Mesodermal cell (in vitro differentiated cells): ENCODE data around the gene MAD1L1.

Experiments used
- H3K27ac ChIP-seq: 2 replicates; pipeline ENCODE4 v1.7.0; 2013; ENCODE audit warnings: mild to moderate bottlenecking, low read depth, low read length, moderate library complexity; ENCODE audit not compliant: severe bottlenecking
- H3K36me3 ChIP-seq: 2 replicates; pipeline ENCODE4 v1.7.1; 2013; ENCODE audit warnings: mild to moderate bottlenecking, low read length, moderate library complexity; ENCODE audit not compliant: control insufficient read depth, insufficient read depth
- H3K4me1 ChIP-seq: one replicate; pipeline ENCODE4 v1.7.1; 2013; ENCODE audit warnings: mild to moderate bottlenecking, low read length; ENCODE audit not compliant: insufficient read depth, control insufficient read depth, poor library complexity, severe bottlenecking
- H3K4me3 ChIP-seq: 2 replicates; pipeline ENCODE4 v1.7.0; 2013; ENCODE audit warnings: low read length, control low read depth, mild to moderate bottlenecking; ENCODE audit not compliant: insufficient read depth, poor library complexity, severe bottlenecking; ENCODE audit errors: extremely low read depth
- H3K9me3 ChIP-seq: 2 replicates; pipeline ENCODE4 v1.7.1; 2013; ENCODE audit warnings: mild to moderate bottlenecking, low read length, moderate library complexity; ENCODE audit not compliant: control insufficient read depth
- WGBS, 2 experiments: methylation state at CpG; one replicate each; pipeline ENCODE4 v1.1.5; 2013; ENCODE audit warnings: missing lambda C conversion rate in 2 of 2; ENCODE audit not compliant: insufficient coverage in 2 of 2; 5-methylcytosine and 5-hydroxymethylcytosine counted together

The MAD1L1 gene

DNA sequence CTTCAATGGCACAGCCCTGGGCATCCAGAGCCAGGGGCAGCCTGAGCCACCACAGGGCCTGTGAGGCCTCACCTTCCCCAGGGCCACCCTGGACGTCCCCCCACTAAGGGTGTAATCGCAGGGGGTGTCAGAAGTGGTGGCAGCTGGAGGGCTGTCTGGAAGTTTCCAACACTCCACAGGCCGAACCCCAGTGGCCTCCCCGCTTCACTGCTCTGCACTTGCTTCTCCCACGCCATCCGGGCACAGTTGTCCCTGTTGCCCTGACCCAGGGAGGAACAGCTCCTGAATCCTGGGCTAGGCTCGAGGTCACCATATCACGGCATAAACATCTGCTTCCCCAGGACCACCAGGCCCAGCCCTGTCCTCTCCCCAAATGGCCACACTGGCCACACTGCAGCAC lies 276.6 kb downstream of the MAD1L1 start:
- no peaks in the 10 kb centered on the region for H3K9me3 ChIP-seq
- H3K36me3 ChIP-seq = peaks cover 19% of the 10 kb centered on the region
- H3K27ac ChIP-seq = no peak overlapping the region
- H3K4me3 ChIP-seq = no peak overlapping the region
- H3K4me1 ChIP-seq = no peaks in the 10 kb centered on the region
- 98% methylated on average over 6 to 8 of the region's 8 CpGs for WGBS, 2 experiments

DNA sequence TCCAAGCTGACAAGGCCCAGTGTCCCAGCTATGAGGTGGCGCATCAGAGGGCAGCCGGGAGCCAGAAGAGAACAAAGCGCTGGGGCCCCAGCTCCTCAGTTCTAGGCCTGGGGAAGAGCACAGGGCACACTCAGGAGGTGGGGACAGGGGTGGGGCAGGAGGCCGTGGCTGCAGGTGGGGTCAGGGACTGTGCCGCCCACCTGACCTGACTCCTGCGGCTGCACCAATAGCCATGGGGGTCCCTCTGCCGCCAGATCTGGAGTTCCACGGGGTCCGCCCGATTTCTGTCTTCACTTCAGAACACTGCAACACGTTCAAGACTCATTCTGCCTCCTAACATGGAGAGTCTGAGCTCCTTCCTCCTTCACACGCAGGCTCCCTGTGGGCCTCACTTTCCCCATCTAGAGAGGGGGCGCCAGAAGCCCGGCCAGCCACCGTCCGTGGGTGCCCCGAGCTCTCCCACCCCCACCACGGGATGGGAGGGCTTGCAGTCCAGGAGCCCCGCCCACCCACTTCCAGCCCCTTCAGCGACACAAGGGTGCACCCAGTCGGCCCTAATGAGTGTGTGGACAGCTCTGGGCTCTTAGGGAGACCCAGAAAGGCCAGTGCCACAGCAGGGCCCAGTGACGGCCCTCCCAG lies 278.3 kb downstream of the MAD1L1 start:
- Histone ChIP-seq H3K27ac (no peak overlapping the region), H3K9me3 (no peaks in the 10 kb centered on the region), H3K36me3 (peaks cover 19% of the 10 kb centered on the region), H3K4me3 (no peak overlapping the region), H3K4me1 (no peaks in the 10 kb centered on the region)
- 92 to 96% methylated on average over 7 to 19 of the region's 22 CpGs for WGBS, 2 experiments

DNA sequence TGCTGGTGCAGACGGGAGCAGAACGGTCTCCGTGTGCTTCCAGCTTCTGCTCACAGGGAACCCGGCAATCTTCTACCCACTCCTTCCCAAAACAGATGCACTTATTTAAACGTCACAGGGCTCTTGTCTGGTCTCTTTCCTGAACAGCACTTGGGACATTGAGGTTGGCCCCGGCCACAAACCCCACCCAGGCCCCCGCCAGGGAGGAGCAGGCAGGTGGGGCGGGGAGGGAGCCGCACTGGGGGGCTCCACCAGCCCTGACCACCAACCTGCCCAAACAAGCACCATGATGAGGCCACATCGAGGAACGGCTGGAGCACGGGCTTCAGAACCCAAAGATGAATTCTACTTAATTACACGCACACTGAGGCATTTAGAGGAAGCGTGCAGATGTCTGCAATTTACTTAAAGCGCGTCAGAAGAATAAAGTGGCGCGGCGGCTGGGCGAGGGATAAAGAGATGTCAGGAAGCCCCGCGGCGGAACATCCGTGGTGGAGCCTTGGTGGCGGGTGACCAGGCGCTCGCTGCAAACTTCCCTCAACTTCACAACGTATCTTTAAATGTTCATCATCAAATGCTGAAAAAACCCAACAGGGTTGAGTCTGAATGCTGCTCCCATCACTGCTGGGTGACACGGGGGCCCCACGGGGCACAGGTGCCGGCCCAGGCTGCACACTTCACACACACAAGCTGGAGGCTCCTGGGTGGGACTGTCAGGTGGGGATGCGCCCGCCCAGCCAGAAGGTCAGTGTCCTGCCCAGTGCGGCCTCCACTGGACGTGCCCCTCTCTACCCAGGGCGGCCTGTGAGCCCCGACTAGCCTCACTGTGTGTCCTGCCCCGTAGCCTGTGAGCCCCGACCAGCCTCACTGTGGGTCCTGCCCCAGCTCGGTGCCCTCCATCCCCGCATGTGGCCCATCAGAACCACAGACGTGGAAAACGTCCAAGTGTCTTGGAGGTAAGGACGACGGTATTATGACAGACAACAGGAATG lies 279.2 kb downstream of the MAD1L1 start:
- no peak overlapping the region for H3K27ac ChIP-seq
- 92 to 94% methylated on average over 43 to 44 of the region's 45 CpGs for WGBS, 2 experiments
- H3K36me3 ChIP-seq = peaks cover 19% of the 10 kb centered on the region
- H3K9me3 ChIP-seq = no peaks in the 10 kb centered on the region
- no peak overlapping the region for H3K4me3 ChIP-seq
- H3K4me1 ChIP-seq = no peaks in the 10 kb centered on the region

DNA sequence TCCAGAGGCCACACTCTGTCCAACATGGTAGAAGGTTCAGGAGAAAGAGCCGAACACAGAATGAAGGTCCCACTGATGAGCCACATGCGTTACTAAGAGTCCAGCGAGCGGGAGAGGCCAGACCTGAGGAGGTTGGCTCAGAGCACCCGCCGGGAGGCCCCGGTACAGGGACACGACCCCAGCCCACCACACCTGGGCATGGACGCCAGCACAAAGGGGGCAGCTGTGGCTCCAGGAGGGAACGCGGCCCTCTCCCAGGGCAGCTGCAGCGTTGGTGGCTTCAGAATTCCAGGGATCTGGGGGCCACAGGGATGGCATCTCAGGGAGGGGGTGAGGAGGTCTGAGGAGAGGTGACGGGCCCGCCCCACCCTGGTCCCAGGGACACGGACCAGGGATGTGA lies 280.0 kb downstream of the MAD1L1 start:
- WGBS, 2 experiments = 95 to 98% methylated on average over 8 to 15 of the region's 15 CpGs
- Histone ChIP-seq H3K4me3 (no peak overlapping the region), H3K9me3 (no peaks in the 10 kb centered on the region), H3K4me1 (no peaks in the 10 kb centered on the region), H3K27ac (no peak overlapping the region), H3K36me3 (peaks cover 19% of the 10 kb centered on the region)

DNA sequence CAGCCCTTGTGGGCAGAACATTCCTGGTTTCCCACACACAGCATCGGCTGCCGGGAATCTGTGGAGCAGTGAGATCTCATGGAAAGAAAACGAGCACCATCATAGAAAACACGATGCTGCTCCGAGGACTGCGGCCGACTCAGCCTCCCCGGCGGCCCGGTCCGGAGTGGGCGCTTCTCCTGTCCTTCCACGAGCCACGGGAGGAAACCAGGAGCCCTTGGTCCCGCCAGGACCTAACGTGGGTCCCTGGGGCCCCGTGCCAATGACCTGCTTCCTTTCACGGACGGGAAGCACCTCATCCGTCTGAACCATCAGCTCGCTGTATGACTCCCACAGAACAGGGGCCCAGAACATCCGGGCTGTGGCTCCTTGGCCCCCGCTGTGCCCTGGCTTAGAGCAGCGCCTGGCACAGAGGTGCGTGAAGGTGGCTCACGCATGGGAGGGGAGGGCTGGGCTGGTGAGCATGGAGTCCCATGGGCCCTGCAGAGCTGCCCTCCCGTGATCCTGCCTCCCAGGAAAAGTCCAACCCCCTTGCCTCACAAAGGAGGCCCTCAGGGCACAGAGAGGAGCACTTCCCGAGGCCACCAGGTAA lies 280.5 kb downstream of the MAD1L1 start:
- WGBS, 2 experiments = 95 to 96% methylated on average over 25 to 28 of the region's 28 CpGs
- Histone ChIP-seq H3K4me3 (no peak overlapping the region), H3K9me3 (no peaks in the 10 kb centered on the region), H3K27ac (no peak overlapping the region), H3K4me1 (no peaks in the 10 kb centered on the region), H3K36me3 (peaks cover 16% of the 10 kb centered on the region)

DNA sequence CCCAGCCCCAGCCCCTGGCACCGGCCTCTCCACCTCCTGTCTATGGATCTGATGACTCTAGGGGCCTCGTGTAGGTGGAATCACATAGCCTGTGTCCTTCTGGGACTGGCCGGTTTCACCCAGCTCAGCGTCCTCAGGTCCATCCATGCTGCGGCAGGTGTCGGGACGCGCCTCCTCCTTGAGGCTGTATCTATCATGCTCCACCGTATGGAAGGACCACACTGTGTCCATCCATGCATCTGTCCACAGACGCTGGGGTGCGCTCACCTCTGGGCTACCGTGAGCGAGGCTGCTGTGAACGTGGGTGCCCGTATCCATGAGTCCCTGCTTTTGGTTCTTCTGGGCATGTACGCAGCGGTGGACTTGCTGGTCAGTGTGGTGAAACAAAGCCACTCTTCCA lies 281.1 kb downstream of the MAD1L1 start:
- H3K4me1 ChIP-seq = no peaks in the 10 kb centered on the region
- no peak overlapping the region for H3K4me3 ChIP-seq
- peaks cover 12% of the 10 kb centered on the region for H3K36me3 ChIP-seq
- H3K27ac ChIP-seq = no peak overlapping the region
- H3K9me3 ChIP-seq = no peaks in the 10 kb centered on the region
- WGBS, 2 experiments = 93 to 95% methylated on average over 16 to 17 of the region's 17 CpGs

DNA sequence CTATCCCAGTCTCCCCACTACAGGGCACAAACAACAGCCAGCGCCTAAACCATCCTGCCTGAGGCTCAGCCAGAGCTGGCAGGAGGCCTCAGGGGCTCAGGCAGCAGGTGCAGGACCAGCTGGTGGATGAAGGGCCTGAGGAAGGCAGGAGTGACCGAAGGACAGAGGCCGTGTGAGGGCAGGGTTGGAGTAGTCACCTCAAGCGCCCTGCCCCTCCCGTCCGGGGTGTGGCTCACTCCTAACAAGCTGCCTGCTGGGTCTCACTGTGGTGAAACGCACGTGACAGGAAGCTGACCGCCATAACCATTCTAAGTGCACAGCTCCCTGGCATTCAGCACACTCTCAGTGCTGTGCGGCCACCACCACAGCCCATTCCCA lies 281.6 kb downstream of the MAD1L1 start:
- no peak overlapping the region for H3K4me3 ChIP-seq
- H3K27ac ChIP-seq = no peak overlapping the region

DNA sequence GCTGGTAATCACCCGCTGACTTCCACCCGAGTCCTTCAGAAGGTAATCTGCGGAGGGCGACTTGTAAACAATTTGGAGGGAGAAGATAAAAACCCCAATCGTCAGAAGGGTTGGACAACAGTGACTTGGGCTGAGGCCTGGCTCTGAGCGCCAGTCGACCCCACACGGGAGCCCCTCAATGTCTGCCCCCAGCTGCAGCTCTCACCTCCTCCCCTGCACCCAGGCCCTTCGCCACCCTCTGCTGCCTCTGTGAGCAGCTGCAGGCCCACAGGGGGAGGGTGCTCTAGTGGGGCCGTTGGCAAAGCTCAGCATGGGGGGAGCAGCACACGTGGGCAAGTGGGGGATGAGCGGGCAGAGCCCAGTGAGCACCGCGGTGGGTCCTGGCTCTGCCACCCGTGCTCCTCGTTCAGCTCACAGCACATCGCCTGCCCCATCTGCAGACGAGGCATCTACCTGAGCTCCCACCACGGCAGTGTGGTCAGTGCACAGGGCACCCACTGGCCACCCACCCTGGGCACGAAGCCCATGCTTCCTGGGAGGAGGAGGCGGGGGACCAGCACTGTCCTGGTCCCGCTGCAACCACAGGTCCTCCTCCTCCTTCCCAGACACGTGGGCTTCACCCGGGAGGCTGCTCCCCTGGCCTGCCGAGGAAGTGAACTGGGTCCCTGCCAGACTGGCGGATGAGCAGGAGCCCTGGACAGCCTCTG lies 282.1 kb downstream of the MAD1L1 start:
- H3K9me3 ChIP-seq = no peaks in the 10 kb centered on the region
- H3K4me3 ChIP-seq = no peak overlapping the region
- peaks cover 6% of the 10 kb centered on the region for H3K36me3 ChIP-seq
- WGBS, 2 experiments = 93 to 97% methylated on average over 19 to 20 of the region's 26 CpGs
- no peaks in the 10 kb centered on the region for H3K4me1 ChIP-seq
- no peak overlapping the region for H3K27ac ChIP-seq

More for the DNA sequence above, 281.6 kb downstream of the MAD1L1 start:
- 93% methylated on average over 9 to 10 of the region's 10 CpGs for WGBS, 2 experiments
- H3K36me3 ChIP-seq = peaks cover 7% of the 10 kb centered on the region
- no peaks in the 10 kb centered on the region for H3K4me1 ChIP-seq
- H3K9me3 ChIP-seq = no peaks in the 10 kb centered on the region

DNA sequence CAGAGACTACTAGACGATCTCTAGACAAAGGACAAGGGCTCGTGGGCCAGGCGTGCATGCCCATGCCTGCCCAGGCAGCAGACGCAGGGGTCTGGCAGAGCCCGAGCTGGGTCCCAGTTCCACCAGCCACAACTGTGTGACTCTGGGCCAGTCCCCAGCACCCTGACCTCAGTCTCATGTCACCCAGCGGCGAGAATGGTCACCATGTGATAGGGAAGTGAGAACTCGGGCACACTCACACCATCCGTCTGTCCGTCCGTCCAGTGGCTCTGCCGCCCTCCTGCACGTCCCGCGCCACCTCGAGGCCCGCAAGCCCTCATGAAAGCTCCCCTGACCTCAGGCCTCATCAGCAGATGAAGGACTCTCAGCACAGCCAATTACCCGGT lies 282.7 kb downstream of the MAD1L1 start:
- Histone ChIP-seq H3K27ac (no peak overlapping the region), H3K36me3 (peaks cover 6% of the 10 kb centered on the region), H3K4me1 (no peaks in the 10 kb centered on the region), H3K9me3 (no peaks in the 10 kb centered on the region), H3K4me3 (no peak overlapping the region)
- WGBS, 2 experiments = 92 to 97% methylated on average over 17 to 18 of the region's 18 CpGs

DNA sequence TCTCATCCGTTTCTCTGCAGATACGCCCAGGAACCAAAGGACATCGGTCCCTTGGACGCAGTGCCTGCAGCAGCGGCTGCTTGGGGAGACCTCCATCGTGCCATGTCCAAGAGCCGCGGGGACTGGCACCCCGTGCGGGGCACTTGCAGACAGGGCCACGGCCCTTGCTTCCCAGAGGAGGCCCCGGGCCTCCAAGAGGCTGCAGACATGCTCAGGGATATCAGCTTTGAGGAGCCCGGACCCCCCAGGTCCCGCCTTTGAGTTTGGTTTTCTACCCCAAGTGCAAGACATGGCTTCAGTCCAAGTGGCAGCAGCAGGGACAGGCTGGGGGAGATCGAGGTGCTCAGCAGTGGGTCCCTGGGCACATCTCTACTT lies 283.1 kb downstream of the MAD1L1 start:
- WGBS, 2 experiments = 92 to 93% methylated on average over 15 of the region's 15 CpGs
- H3K36me3 ChIP-seq = peaks cover 6% of the 10 kb centered on the region
- H3K27ac ChIP-seq = no peak overlapping the region
- no peak overlapping the region for H3K4me3 ChIP-seq
- H3K4me1 ChIP-seq = no peaks in the 10 kb centered on the region
- H3K9me3 ChIP-seq = no peaks in the 10 kb centered on the region
